Heart right ventricle (tissue), 16 donors: ENCODE data around the gene ACTR5. TPM values are rescaled to one million over a fixed set of nuclear protein-coding genes. Genes with fewer than 3 reads are reported as not detected.

ENCODE experiments used
- ATAC-seq, 8 donors: fragments of 200-7000 bp; cut with Tn5 transposase; one replicate each; pipeline ENCODE4 v1.9.1; 2020; ENCODE audit warnings: mild to moderate bottlenecking in 8 of 8, moderate library complexity in 8 of 8, moderate number of reproducible peaks in 1 of 8
- DNase-seq, 2 donors: peaks; one replicate each; pipeline ENCODE4 v3.0.0-alpha.2; 2020
- H3K27ac ChIP-seq, 10 donors: fragments of 200-600 bp; sonication (generic) in 2 of 10; one replicate each; pipeline versions ENCODE4 v1.5.0 to v1.8.0; 2020 to 2022; ENCODE audit warnings: mild to moderate bottlenecking in 3 of 10
- H3K27me3 ChIP-seq, 7 donors: fragments of 200-600 bp; one replicate each; pipeline ENCODE4 v1.8.0; 2021 to 2022; ENCODE audit warnings: mild to moderate bottlenecking in 2 of 7
- H3K36me3 ChIP-seq, 9 donors: fragments of 200-600 bp; sonication (generic) in 1 of 9; one replicate each; pipeline versions ENCODE4 v1.5.0 to v1.8.0; 2020 to 2022; ENCODE audit warnings: mild to moderate bottlenecking in 2 of 9
- H3K4me1 ChIP-seq, 9 donors: fragments of 200-600 bp; sonication (generic) in 1 of 9; one replicate each; pipeline versions ENCODE4 v1.5.0 to v1.8.0; 2020 to 2022; ENCODE audit warnings: mild to moderate bottlenecking in 4 of 9
- H3K4me3 ChIP-seq, 10 donors: fragments of 200-600 bp; sonication (generic) in 2 of 10; one replicate each; pipeline versions ENCODE4 v1.5.0 to v1.8.0; 2020 to 2022; ENCODE audit warnings: mild to moderate bottlenecking in 7 of 10, moderate library complexity in 2 of 10
- H3K9me3 ChIP-seq, 11 donors: fragments of 200-600 bp in 10 of 11; sonication (generic) in 2 of 11; one replicate each; pipeline versions ENCODE4 v1.5.0 to v1.8.0; 2013 to 2022; ENCODE audit warnings: mild to moderate bottlenecking in 2 of 11, control low read depth in 1 of 11, moderate library complexity in 1 of 11
- CTCF ChIP-seq, 9 donors: fragments of 200-600 bp; sonication (generic) in 2 of 9; IDR thresholded peaks; one replicate each; pipeline versions ENCODE4 v1.5.0 to v1.8.0; 2021 to 2022; ENCODE audit warnings: antibody characterized with exemption in 9 of 9, mild to moderate bottlenecking in 5 of 9, moderate library complexity in 1 of 9
- WGBS, 2 donors: extraction: QIAGEN DNeasy Blood & Tissue Kit; methylation state at CpG; one replicate each; pipeline ENCODE4 v1.1.7; 2013; ENCODE audit warnings: inconsistent platforms in 1 of 2; 5-methylcytosine and 5-hydroxymethylcytosine counted together
- intact Hi-C, 10 donors: fragments of 100-400 bp; cut with DNase I; formaldehyde crosslinking; loops; one replicate each; pipeline versions ENCODE4 v1.11.1 to v1.14.2; 2022
- polyA plus RNA-seq, 2 donors: library from polyadenylated mRNA; stranded (reverse); fragments of 200-250 nt; gene quantifications; one replicate each; pipeline ENCODE4 v1.2.3, GENCODE V29; 2013
- total RNA-seq, 10 donors: library from RNA; stranded (reverse); fragmentation: NEBNext Ultra II Directional in 3 of 10; extraction: Animal tissue kit (Norgen Biotek cat#: 25700) in 3 of 10; gene quantifications; one replicate each; pipeline versions ENCODE4 v1.2.1 to v1.2.4, GENCODE V29; 2021 to 2023
- donor health status: Arrhythmogenic right ventricular cardiomyopathy.
- donor health status: ischemic (EF 13 %, LVEDD 7.1; RV severe dilation, severe dysfunction).
- donor health status: healthy with polysubstance abuse.
- donor health status: DM: no; HTN: yes; CAD: no.
- donor health status: DM: no; HTN: no; CAD: no.
- donor health status: ischemic (EF 25% LVEDD 6.9; RV normal size, moderate dysfunction).
- donor health status: ischemic (EF 25% LVEDD 5.7; RV mildly dilated, moderate dysfunction).
- donor health status: healthy.
- donor health status: DM: yes; HTN: yes; CAD: no.
- donor health status: Ischemic cardiomyopathy.
- donor health status: ischemic (EF 35%, LVEDD 5.7; RV mildly dilated, moderate dysfunction).
- donor health status: nonischemic (EF 11% LVEDD 7.7; RV severe dilation, severe dysfunction).
- donor health status: DM: yes; HTN: yes; CAD: no.
- donor health status: PGD.
- donor health status: ischemic (EF 29% LVEDD 5.4; RV normal size, mild dysfunction).
- donor health status: nonischemic (EF 23%, LVEDD 6.1; RV moderate dilation, normal function).

ACTR5 gene
- total and polyA plus RNA-seq, 12 donors, result 1.5 to 5.4 (median 2.8) TPM

DNA sequence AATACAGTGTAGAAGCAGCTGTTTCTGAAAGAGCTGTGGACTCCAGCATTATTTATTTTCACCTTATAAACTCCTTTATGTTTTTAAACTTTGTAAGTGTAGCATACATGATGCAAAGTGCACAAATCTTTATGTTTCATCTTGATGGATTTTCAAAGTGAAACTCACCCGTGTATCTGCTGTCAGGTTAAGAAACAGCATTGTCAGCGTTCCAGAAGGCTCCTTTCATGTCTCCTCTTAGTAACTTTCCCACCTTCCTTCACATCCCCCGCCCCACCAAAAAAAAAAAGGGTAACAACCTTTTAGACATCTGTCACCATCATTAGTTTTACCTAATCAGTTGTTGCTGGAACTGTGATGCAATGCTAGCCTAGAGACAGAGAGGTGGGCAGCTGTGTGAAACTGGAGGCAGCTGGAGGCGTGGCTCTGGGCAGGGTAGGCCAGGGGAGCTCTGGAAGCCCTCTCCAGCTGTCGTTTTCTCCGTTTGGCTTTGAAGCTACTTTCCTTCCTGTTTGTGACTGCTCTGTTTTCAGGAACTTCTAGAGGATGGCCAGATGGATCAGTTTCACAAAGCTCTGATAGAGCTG is 7.2 kb downstream of the ACTR5 start:
- no peaks in the 10 kb centered on the region for H3K27me3 ChIP-seq
- H3K4me3 ChIP-seq, result no peak overlapping the region
- no peak overlapping the region for H3K27ac ChIP-seq
- ATAC-seq (no peak), DNase-seq (no peak)
- H3K4me1 ChIP-seq, result peaks cover 0 to 12% (median 0%) of the 10 kb centered on the region in 9 donors
- WGBS, 2 donors, result 63 to 69% methylated on average over 6 of the region's 6 CpGs
- H3K36me3 ChIP-seq, result peaks cover 0 to 99% (median 19%) of the 10 kb centered on the region in 9 donors
- TF ChIP-seq CTCF (IDR thresholded peaks at IDR 0.05), result no peak
- intact Hi-C loops, result loop anchor here in 2 of 10 donors (10.0 kb wide), 1 partner anchor 139 kb away; no protein-coding TSS in a partner anchor
- H3K9me3 ChIP-seq, result no peaks in the 10 kb centered on the region

GRCh38 chr20:38757145-38757775 is 9.0 kb downstream of the ACTR5 start:
- H3K9me3 ChIP-seq, result no peaks in the 10 kb centered on the region
- H3K4me1 ChIP-seq, result peaks cover 0 to 12% (median 0%) of the 10 kb centered on the region in 9 donors
- WGBS, 2 donors, result 60 to 67% methylated on average over 7 of the region's 7 CpGs
- peaks cover 0 to 100% (median 25%) of the 10 kb centered on the region in 9 donors for H3K36me3 ChIP-seq
- H3K27ac ChIP-seq, result peak overlapping the region in 7 of 10 donors; percentile 1 to 62 (median 32)
- TF ChIP-seq CTCF (IDR thresholded peaks at IDR 0.05), result no peak
- H3K4me3 ChIP-seq, result no peak overlapping the region
- no peaks in the 10 kb centered on the region for H3K27me3 ChIP-seq
- DNase-seq (no peak), ATAC-seq (peak in 7 of 8 donors; percentile 38 to 84 (median 73))
- intact Hi-C loops, result loop anchor here in 2 of 10 donors (10.0 kb wide), 1 partner anchor 138 kb away; no protein-coding TSS in a partner anchor

DNA sequence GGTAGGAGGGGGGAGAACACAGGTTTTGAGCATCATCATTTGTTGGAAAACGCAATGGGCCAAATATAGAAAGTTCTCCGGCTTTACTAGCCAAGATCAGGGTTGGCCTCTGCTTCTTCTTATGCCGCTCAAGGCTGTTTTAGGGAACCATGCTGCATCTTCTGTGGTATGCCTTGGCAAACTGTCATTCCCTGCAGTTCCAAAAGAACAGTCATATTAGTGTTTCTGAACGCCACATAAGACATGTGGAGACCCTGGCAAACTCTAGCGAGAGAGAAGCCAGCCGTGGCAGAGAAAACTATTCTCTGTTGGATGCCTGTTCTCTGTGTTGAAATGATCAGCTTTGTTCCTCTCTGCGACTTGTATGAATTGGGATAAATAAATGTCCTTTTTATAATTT is 10.8 kb downstream of the ACTR5 start:
- no peak for ATAC-seq
- peaks cover 0 to 12% (median 0%) of the 10 kb centered on the region in 9 donors for H3K4me1 ChIP-seq
- no peaks in the 10 kb centered on the region for H3K9me3 ChIP-seq
- H3K4me3 ChIP-seq, result no peak overlapping the region
- TF ChIP-seq CTCF (IDR thresholded peaks at IDR 0.05), result no peak
- intact Hi-C loops, result loop anchor here in 2 of 10 donors (10.0 kb wide), 1 partner anchor 136 kb away; no protein-coding TSS in a partner anchor
- no peak overlapping the region for H3K27ac ChIP-seq
- DNase-seq, result no peak
- 93 to 95% methylated on average over 7 of the region's 7 CpGs for WGBS, 2 donors
- H3K27me3 ChIP-seq, result no peaks in the 10 kb centered on the region
- H3K36me3 ChIP-seq, result peaks cover 0 to 100% (median 25%) of the 10 kb centered on the region in 9 donors

- ATAC-seq, result no peak
Observed at GRCh38 chr20:38760978-38761377, 12.7 kb downstream of the ACTR5 start.

More at GRCh38 chr20:38760978-38761377, 12.7 kb downstream of the ACTR5 start:
- no peak for DNase-seq
- intact Hi-C loops, result no loop called here
- WGBS, 2 donors, result 89 to 92% methylated on average over 4 of the region's 4 CpGs
- H3K27me3 ChIP-seq, result no peaks in the 10 kb centered on the region
- no peak overlapping the region for H3K27ac ChIP-seq
- peaks cover 0 to 100% (median 21%) of the 10 kb centered on the region in 9 donors for H3K36me3 ChIP-seq
- TF ChIP-seq CTCF (IDR thresholded peaks at IDR 0.05), result no peak
- no peak overlapping the region for H3K4me3 ChIP-seq
- peaks cover 0 to 16% (median 0%) of the 10 kb centered on the region in 9 donors for H3K4me1 ChIP-seq
- no peaks in the 10 kb centered on the region for H3K9me3 ChIP-seq
